Heart left ventricle (tissue), 16 donors: ENCODE measurements around the gene CENPA. TPM values are rescaled to one million over a fixed set of nuclear protein-coding genes. Genes with fewer than 3 reads are reported as not detected.

Experiments
- ATAC-seq, 4 donors: fragments of 200-7000 bp; cut with Tn5 transposase; one replicate each; pipeline ENCODE4 v1.9.1; 2020 to 2022; ENCODE audit warnings: moderate library complexity in 4 of 4, mild to moderate bottlenecking in 3 of 4, moderate number of reproducible peaks in 1 of 4
- DNase-seq, 5 donors: peaks; one replicate each; pipeline ENCODE4 v3.0.0-alpha.2; 2020
- H3K27ac ChIP-seq, 12 donors: fragments of 200-600 bp; sonication (generic) in 4 of 12; one replicate each; pipeline versions ENCODE4 v1.5.0 to v1.8.0; 2016 to 2022; ENCODE audit warnings: mild to moderate bottlenecking in 2 of 12
- H3K27me3 ChIP-seq, 9 donors: fragments of 200-600 bp; sonication (generic) in 2 of 9; one replicate each; pipeline versions ENCODE4 v1.5.1 to v1.8.0; 2016 to 2022; ENCODE audit warnings: mild to moderate bottlenecking in 3 of 9
- H3K36me3 ChIP-seq, 9 donors: fragments of 200-600 bp; sonication (generic) in 2 of 9; one replicate each; pipeline versions ENCODE4 v1.5.0 to v1.8.0; 2018 to 2022; ENCODE audit warnings: mild to moderate bottlenecking in 2 of 9
- H3K4me1 ChIP-seq, 12 donors: fragments of 200-600 bp; sonication (generic) in 4 of 12; one replicate each; pipeline versions ENCODE4 v1.5.0 to v1.8.0; 2016 to 2022; ENCODE audit warnings: mild to moderate bottlenecking in 3 of 12
- H3K4me3 ChIP-seq, 12 donors: fragments of 200-600 bp; sonication (generic) in 4 of 12; one replicate each; pipeline versions ENCODE4 v1.5.0 to v1.8.0; 2017 to 2022; ENCODE audit warnings: mild to moderate bottlenecking in 9 of 12, moderate library complexity in 4 of 12
- H3K9me3 ChIP-seq, 12 donors: fragments of 200-600 bp; sonication (generic) in 4 of 12; one replicate each; pipeline versions ENCODE4 v1.5.0 to v1.8.0; 2016 to 2022; ENCODE audit warnings: mild to moderate bottlenecking in 1 of 12
- CTCF ChIP-seq, 12 donors: fragments of 200-600 bp; sonication (generic) in 4 of 12; IDR thresholded peaks; one replicate each; pipeline versions ENCODE4 v1.5.0 to v1.8.0; 2018 to 2022; ENCODE audit warnings: antibody characterized with exemption in 12 of 12, mild to moderate bottlenecking in 5 of 12
- POLR2A ChIP-seq, 2 donors: fragments of 450-650 bp; IDR thresholded peaks; one replicate each; pipeline ENCODE4 v1.6.1; 2017; ENCODE audit warnings: antibody characterized with exemption in 2 of 2, mild to moderate bottlenecking in 2 of 2, moderate library complexity in 2 of 2
- WGBS, 4 donors: extraction: QIAGEN DNeasy Blood & Tissue Kit in 2 of 4; methylation state at CpG; one replicate each; pipeline versions ENCODE4 v1.1.5 to v1.1.7; 2013 to 2018; 5-methylcytosine and 5-hydroxymethylcytosine counted together
- intact Hi-C, 10 donors: fragments of 100-400 bp; cut with DNase I; formaldehyde crosslinking; loops; one replicate each; pipeline versions ENCODE4 v1.11.1 to v1.14.2; 2022
- polyA plus RNA-seq, 2 donors: library from polyadenylated mRNA; stranded (reverse); fragments of 200-250 nt; gene quantifications; one replicate each; pipeline ENCODE4 v1.2.3, GENCODE V29; 2013
- total RNA-seq, 9 donors: library from RNA; depleted of rRNA in 2 of 9; stranded (reverse); fragments of >200 nt in 2 of 9; fragmentation: NEBNext Ultra II Directional in 3 of 9; extraction: Animal tissue kit (Norgen Biotek cat#: 25700) in 3 of 9; gene quantifications; one replicate each; pipeline versions ENCODE4 v1.1.0 to v1.2.4, GENCODE V29; 2016 to 2023
- donor health status: ischemic (EF 13 %, LVEDD 7.1; RV severe dilation, severe dysfunction).
- donor health status: healthy with polysubstance abuse.
- donor health status: DM: no; HTN: yes; CAD: no.
- donor health status: DM: no; HTN: no; CAD: no.
- donor health status: ischemic (EF 25% LVEDD 6.9; RV normal size, moderate dysfunction).
- donor health status: ischemic (EF 25% LVEDD 5.7; RV mildly dilated, moderate dysfunction).
- donor health status: healthy.
- donor health status: DM: yes; HTN: yes; CAD: no.
- donor health status: ischemic (EF 35%, LVEDD 5.7; RV mildly dilated, moderate dysfunction).
- donor health status: nonischemic (EF 11% LVEDD 7.7; RV severe dilation, severe dysfunction).
- donor health status: DM: yes; HTN: yes; CAD: no.
- donor health status: PGD.
- donor health status: ischemic (EF 29% LVEDD 5.4; RV normal size, mild dysfunction).
- donor health status: nonischemic (EF 23%, LVEDD 6.1; RV moderate dilation, normal function).

Gene CENPA
- total and polyA plus RNA-seq, 11 donors = 0.25 to 26.8 (median 3.2) TPM; not detected in 1

GRCh38 chr2:26770986-26771586 lies 14.8 kb upstream of the CENPA start:
- ATAC-seq = peak; percentile 19 to 59 (median 43)
- H3K4me1 ChIP-seq = peaks cover 20 to 83% (median 52%) of the 10 kb centered on the region in 12 donors

GRCh38 chr2:26772064-26773001 lies 13.5 kb upstream of the CENPA start:
- H3K27me3 ChIP-seq = no peaks in the 10 kb centered on the region
- peaks cover 0 to 44% (median 33%) of the 10 kb centered on the region in 9 donors for H3K36me3 ChIP-seq
- H3K9me3 ChIP-seq = no peaks in the 10 kb centered on the region
- H3K4me1 ChIP-seq = peaks cover 20 to 72% (median 50%) of the 10 kb centered on the region in 12 donors
- 14 to 26% (median 17%) methylated on average over 13 of the region's 13 CpGs for WGBS, 4 donors
- peak overlapping the region; percentile 73 to 93 (median 86) for H3K27ac ChIP-seq
- peak; percentile 92 to 94 (median 92) for ATAC-seq
- intact Hi-C loops = loop anchor here in 1 of 10 donors (1.0 kb wide), 1 partner anchor 13 kb away; no protein-coding TSS in a partner anchor
- H3K4me3 ChIP-seq = no peak overlapping the region
- DNase-seq = peak; percentile 92 to 98 (median 95)
- TF ChIP-seq POLR2A (IDR thresholded peaks at IDR 0.05) = peak in 1 of 2 donors; percentile 50
- TF ChIP-seq CTCF (IDR thresholded peaks at IDR 0.05) = no peak

More at GRCh38 chr2:26770986-26771586, 14.8 kb upstream of the CENPA start:
- TF ChIP-seq CTCF (IDR thresholded peaks at IDR 0.05) = peak in 7 of 12 donors; percentile 16 to 35 (median 31)
- no peak for TF ChIP-seq POLR2A (IDR thresholded peaks at IDR 0.05)
- H3K4me3 ChIP-seq = no peak overlapping the region
- intact Hi-C loops = no loop called here
- peaks cover 0 to 38% (median 20%) of the 10 kb centered on the region in 9 donors for H3K36me3 ChIP-seq
- 51 to 61% (median 56%) methylated on average over 6 of the region's 6 CpGs for WGBS, 4 donors
- H3K27me3 ChIP-seq = no peaks in the 10 kb centered on the region
- no peaks in the 10 kb centered on the region for H3K9me3 ChIP-seq
- H3K27ac ChIP-seq = peak overlapping the region; percentile 73 to 93 (median 84)
- peak; percentile 77 to 92 (median 86) for DNase-seq

- Histone ChIP-seq H3K9me3 (no peaks in the 10 kb centered on the region), H3K27ac (no peak overlapping the region), H3K4me1 (peaks cover 9 to 33% (median 20%) of the 10 kb centered on the region in 12 donors), H3K27me3 (no peaks in the 10 kb centered on the region), H3K4me3 (no peak overlapping the region), H3K36me3 (peaks cover 0 to 77% (median 71%) of the 10 kb centered on the region in 9 donors)
- intact Hi-C loops = no loop called here
- TF ChIP-seq CTCF (IDR thresholded peaks at IDR 0.05) = no peak
- no peak for TF ChIP-seq POLR2A (IDR thresholded peaks at IDR 0.05)
- no peak for ATAC-seq
- no peak for DNase-seq
- 92 to 96% (median 95%) methylated on average over 3 to 5 of the region's 5 CpGs for WGBS, 4 donors
Observed at GRCh38 chr2:26776195-26776800, 9.6 kb upstream of the CENPA start.
